GM12878 (cell line): ENCODE measurements around the gene ZC3H11A. TPM values are rescaled to one million over a fixed set of nuclear protein-coding genes. Genes with fewer than 3 reads are reported as not detected.
A peak's percentile ranks its signal among the peaks of the same experiment; 100 is the strongest.
"Not testable (repeated sequence)": the region's sequence is repeated elsewhere in the genome, so short reads cannot be mapped to it uniquely, and the experiment has no call there.

ENCODE experiments used
- ATAC-seq: fragments of 200-7000 bp; cut with Tn5 transposase; 3 replicates; pipeline ENCODE4 v1.9.1; 2020; ENCODE audit warnings: mild to moderate bottlenecking, moderate library complexity
- BruUV-seq: library from RNA; stranded (reverse); fragments of 400-500 nt; replicated peaks from 2 replicates; lab custom pipeline; 2021; lab: Mats Ljungman, UMichigan
- CTCF ChIA-PET: fragments of 300-600 bp; sonication (Branson Sonifier 250); formaldehyde crosslinking; extraction: SDS; loops from one replicate; lab custom pipeline; 2021; ENCODE audit warnings: inconsistent platforms; lab: Yijun Ruan, JAX
- POLR2A ChIA-PET: fragments of 350-600 bp; formaldehyde crosslinking; extraction: SDS; loops from one replicate; lab custom pipeline; 2021; ENCODE audit warnings: inconsistent platforms; lab: Charles Lee
- RAD21 ChIA-PET: fragments of 300-600 bp; sonication (Branson Sonifier 250); formaldehyde crosslinking; loops from one replicate; lab custom pipeline; 2023; ENCODE audit warnings: antibody characterized with exemption; ENCODE audit not compliant: unreplicated experiment; lab: Charles Lee
- SMC1A ChIA-PET: fragments of 300-600 bp; sonication (Branson Sonifier 250); formaldehyde crosslinking; loops from one replicate; lab custom pipeline; 2023; ENCODE audit not compliant: unreplicated experiment, uncharacterized antibody; lab: Charles Lee
- DNase-seq: peaks from one replicate; pipeline ENCODE4 v3.0.0-alpha.2; 2011; ENCODE audit warnings: low read depth, low spot score
- FAIRE-seq: peaks from 3 replicates; lab custom pipeline; 2011; peaks lifted over from hg19 to GRCh38; lab: Jason Lieb, UNC
- H2AFZ ChIP-seq: 2 replicates; pipeline ENCODE4 v1.6.0; 2011; ENCODE audit warnings: low read depth, low read length, control low read depth; ENCODE audit not compliant: control insufficient read depth
- H3K27ac ChIP-seq: 2 replicates; pipeline ENCODE4 v1.5.1; 2011; ENCODE audit warnings: control low read depth; ENCODE audit not compliant: control insufficient read depth, insufficient read depth
- H3K27me3 ChIP-seq, 2 experiments: replicated peaks in 1 of 2; 2 replicates each; pipeline versions ENCODE4 v1.6.0 to v1.6.1; 2011; ENCODE audit warnings: low read length in 1 of 2; ENCODE audit not compliant: control insufficient read depth in 2 of 2, insufficient read depth in 2 of 2
- H3K36me3 ChIP-seq, 2 experiments: 2 replicates each; pipeline ENCODE4 v1.5.1; 2011; ENCODE audit warnings: low read length in 1 of 2; ENCODE audit not compliant: control insufficient read depth in 2 of 2, insufficient read depth in 2 of 2
- H3K4me1 ChIP-seq: 2 replicates; pipeline ENCODE4 v1.6.1; 2011; ENCODE audit warnings: mild to moderate bottlenecking, low read length, moderate library complexity, mixed read lengths; ENCODE audit not compliant: control insufficient read depth, insufficient read depth
- H3K4me2 ChIP-seq: 2 replicates; pipeline ENCODE4 v1.6.0; 2011; ENCODE audit warnings: control low read depth; ENCODE audit not compliant: control insufficient read depth, insufficient read depth
- H3K4me3 ChIP-seq: fragments of 200-600 bp; sonication (generic); 2 replicates; pipeline ENCODE4 v1.5.1; 2016
- H3K79me2 ChIP-seq: 2 replicates; pipeline ENCODE4 v1.6.0; 2011; ENCODE audit warnings: low read length; ENCODE audit not compliant: control insufficient read depth, insufficient read depth
- H3K9ac ChIP-seq: 2 replicates; pipeline ENCODE4 v1.8.0; 2011; ENCODE audit warnings: low read length, control low read depth, mixed read lengths; ENCODE audit not compliant: control insufficient read depth, insufficient read depth
- H3K9me3 ChIP-seq: replicated peaks from 3 replicates; pipeline ENCODE4 v1.5.1; 2011; ENCODE audit warnings: mild to moderate bottlenecking, low read length; ENCODE audit not compliant: control insufficient read depth, insufficient read depth
- H4K20me1 ChIP-seq: 2 replicates; pipeline ENCODE4 v1.6.0; 2011; ENCODE audit not compliant: control insufficient read depth, insufficient read depth
- PML ChIP-seq: IDR thresholded peaks from 2 replicates; pipeline ENCODE4 v1.6.1; 2012; ENCODE audit warnings: low read length, inconsistent platforms
- POLR2AphosphoS2 ChIP-seq: IDR thresholded peaks from 2 replicates; pipeline ENCODE4 v1.6.1; 2011; ENCODE audit warnings: low read depth, mild to moderate bottlenecking, low read length, improper control_type of control experiment, moderate library complexity
- RELA ChIP-seq: fragments of 450-650 bp; IDR thresholded peaks from 2 replicates; pipeline ENCODE4 v1.8.0; 2014; ENCODE audit warnings: borderline replicate concordance; ENCODE audit not compliant: partially characterized antibody
- REST ChIP-seq: IDR thresholded peaks from 2 replicates; pipeline ENCODE4 v1.6.1; 2012; ENCODE audit warnings: mild to moderate bottlenecking, low read depth, low read length
- SUPT20H ChIP-seq: IDR thresholded peaks from 2 replicates; pipeline ENCODE4 v1.6.1; 2011; ENCODE audit warnings: low read depth, mild to moderate bottlenecking, low read length, moderate library complexity, borderline replicate concordance; ENCODE audit not compliant: control insufficient read depth
- TCF7 ChIP-seq: IDR thresholded peaks from 2 replicates; pipeline ENCODE4 v1.6.1; 2014; ENCODE audit warnings: antibody characterized with exemption, borderline replicate concordance
- WGBS: methylation state at CpG from one replicate; pipeline ENCODE4 v1.1.6; 2016; ENCODE audit warnings: low lambda C conversion rate; ENCODE audit not compliant: insufficient replicate concordance, insufficient coverage; ENCODE audit errors: missing lambda C conversion rate; 5-methylcytosine and 5-hydroxymethylcytosine counted together
- in situ Hi-C: fragments of 300-500 bp; cut with MboI; formaldehyde crosslinking; loops from 9 replicates; pipeline ENCODE4 v1.14.3; 2018; ENCODE audit warnings: mixed read lengths
- intact Hi-C: fragments of 100-400 bp; cut with micrococcal nuclease; formaldehyde crosslinking; loops from one replicate; pipeline ENCODE4 v1.14.2; 2022; ENCODE audit not compliant: unreplicated experiment
- polyA plus RNA-seq, 11 experiments: library from polyadenylated mRNA; depleted of rRNA in 4 of 11; unstranded in 6 of 11; stranded (reverse) in 5 of 11; fragments of >200 nt; fragmentation: Nextera tagmentation in 4 of 11; fragmentation: Illumina TruSeq in 1 of 11; extraction: Ambion mirVana in 4 of 11; extraction: Trizol in 1 of 11; gene quantifications; 1 replicate in 1 of 11; 2 replicates in 10 of 11; pipeline versions ENCODE4 v1.2.1 to v1.2.3, GENCODE V29; 2011 to 2016; ENCODE audit warnings: inconsistent platforms in 2 of 11, missing spikeins in 2 of 11, low read depth in 1 of 11
- total RNA-seq, 4 experiments: library from RNA; depleted of rRNA in 3 of 4; stranded (reverse); fragments of >200 nt in 3 of 4; fragmentation: Illumina TruSeq in 1 of 4; extraction: Trizol in 1 of 4; gene quantifications; 2 replicates each; pipeline versions ENCODE4 v1.2.1 to v1.2.3, GENCODE V29; 2013 to 2021

ZC3H11A gene
- total and polyA plus RNA-seq, 10 of the 15 experiments (the other 5 are each of a cell fraction or from before 2014, with no cell fraction given): 21.1 to 123 (median 60.8) TPM

GRCh38 chr1:203792486-203792885 lies 2.9 kb upstream of the ZC3H11A start (continued):
- TF ChIP-seq TCF7: no peak

GRCh38 chr1:203793561-203793960 lies 1.9 kb upstream of the ZC3H11A start:
- in situ Hi-C loops, H3K4me2 ChIP-seq, H3K4me3 ChIP-seq, intact Hi-C loops, H3K27me3 ChIP-seq, H3K4me1 ChIP-seq, H3K9ac ChIP-seq, BruUV-seq, DNase-seq, ATAC-seq, H3K27ac ChIP-seq, H4K20me1 ChIP-seq, FAIRE-seq, H2AFZ ChIP-seq, H3K9me3 ChIP-seq: not testable (repeated sequence)
- WGBS: 76% methylated on average over 7 of the region's 7 CpGs
- Histone ChIP-seq H3K36me3 (peaks cover 0 to 10% of the 10 kb centered on the region in 2 experiments; a peak in 2 of 4 replicates), H3K79me2 (peaks cover 30% of the 10 kb centered on the region)
- ChIA-PET SMC1A (interaction anchor here (1.1 to 1.7 kb wide), 3 partner anchors 14 to 32 kb away, joined by 3 to 4 read pairs (median 3); partner anchors contain the start of gene LAX1), POLR2A (interaction anchor here (1.2 kb wide), 1 partner anchor 38 kb away, joined by 3 read pairs; no protein-coding TSS in a partner anchor), RAD21 (interaction anchor here (1.6 kb wide), 1 partner anchor 29 kb away, joined by 4 read pairs; the partner anchor contains the start of gene LAX1), CTCF (interaction anchor here (0.6 to 1.0 kb wide), 2 partner anchors 91 to 372 kb away, joined by 3 read pairs; no protein-coding TSS in a partner anchor)

GRCh38 chr1:203794764-203795440 lies 521 bp upstream of the ZC3H11A start:
- POLR2A ChIA-PET: interaction anchor here (0.5 to 0.7 kb wide), 2 partner anchors 23 to 878 kb away, joined by 3 to 4 read pairs; no protein-coding TSS in a partner anchor
- no peak for TF ChIP-seq POLR2AphosphoS2
- TF ChIP-seq RELA: no peak
- TF ChIP-seq SUPT20H: no peak
- TF ChIP-seq REST: no peak
- TF ChIP-seq PML: no peak

More at GRCh38 chr1:203794764-203795440, 521 bp upstream of the ZC3H11A start:
- RAD21 ChIA-PET: interaction anchor here (1.6 kb wide), 1 partner anchor 30 kb away, joined by 4 read pairs; the partner anchor contains the start of gene LAX1
- whole genome bisulfite sequencing: 75% methylated on average over 18 of the region's 19 CpGs
- FAIRE-seq (no peak), ATAC-seq (no peak), DNase-seq (no peak)
- H3K36me3 ChIP-seq: peaks cover 0 to 20% of the 10 kb centered on the region in 2 experiments; a peak in 2 of 4 replicates
- H3K27me3 ChIP-seq: no peaks in the 10 kb centered on the region
- H3K9ac ChIP-seq: peak overlapping the region; percentile 15; the same call in 1 of the 2 replicates
- peaks cover 4% of the 10 kb centered on the region; the same call in 1 of the 2 replicates for H3K4me1 ChIP-seq
- intact Hi-C loops: no loop called here
- SMC1A ChIA-PET: interaction anchor here (0.6 to 1.7 kb wide), 4 partner anchors 12 to 44 kb away, joined by 3 to 4 read pairs (median 3); partner anchors contain the start of gene LAX1
- H2AFZ ChIP-seq: peak overlapping the region; percentile 83
- peaks cover 44% of the 10 kb centered on the region for H3K79me2 ChIP-seq
- H3K4me3 ChIP-seq: peak overlapping the region; percentile 52
- H3K9me3 ChIP-seq: no peaks in the 10 kb centered on the region; the same call in 2 of the 3 replicates
- CTCF ChIA-PET: no interaction called here
- H4K20me1 ChIP-seq: no peaks in the 10 kb centered on the region
- no peak overlapping the region for H3K27ac ChIP-seq
- BruUV-seq: no TSS peak
- peak overlapping the region; percentile 31; the same call in 1 of the 2 replicates for H3K4me2 ChIP-seq
- in situ Hi-C loops: no loop called here
